OCI-LY1 (cell line): ENCODE measurements around the gene IST1.

Experiments
- H2AFZ ChIP-seq: fragments of 200-600 bp; sonication (generic), shearing (Covaris generic); 2 replicates; pipeline ENCODE4 v1.6.0; 2014; ENCODE audit warnings: antibody characterized with exemption, mild to moderate bottlenecking, low read length
- H3F3A ChIP-seq: fragments of 200-600 bp; sonication (generic), shearing (Covaris generic); 2 replicates; pipeline ENCODE4 v1.6.0; 2014; ENCODE audit warnings: mild to moderate bottlenecking, antibody characterized with exemption, low read length, moderate library complexity; ENCODE audit not compliant: insufficient read depth
- H3K27ac ChIP-seq: fragments of 200-600 bp; sonication (generic); 2 replicates; pipeline ENCODE4 v1.5.1; 2014; ENCODE audit warnings: low read length, mixed run types, mild to moderate bottlenecking, low read depth; ENCODE audit not compliant: poor library complexity, severe bottlenecking
- H3K27me3 ChIP-seq: fragments of 200-600 bp; sonication (generic); 2 replicates; pipeline ENCODE4 v1.6.0; 2014; ENCODE audit warnings: antibody characterized with exemption, mild to moderate bottlenecking, low read length, moderate library complexity; ENCODE audit not compliant: insufficient read depth
- H3K36me3 ChIP-seq: fragments of 200-600 bp; sonication (generic); 2 replicates; pipeline ENCODE4 v1.6.1; 2014; ENCODE audit warnings: mild to moderate bottlenecking, antibody characterized with exemption, low read length, moderate library complexity, mixed read lengths; ENCODE audit not compliant: insufficient read depth
- H3K4me1 ChIP-seq: fragments of 200-600 bp; sonication (generic); 2 replicates; pipeline ENCODE4 v1.5.1; 2014; ENCODE audit warnings: mild to moderate bottlenecking, low read length, moderate library complexity; ENCODE audit not compliant: insufficient read depth, severe bottlenecking
- H3K4me2 ChIP-seq: fragments of 200-600 bp; sonication (generic), shearing (Covaris generic); 2 replicates; pipeline ENCODE4 v1.6.1; 2014; ENCODE audit warnings: low read length
- H3K4me3 ChIP-seq: fragments of 200-600 bp; sonication (generic); 2 replicates; pipeline ENCODE4 v1.5.1; 2014; ENCODE audit warnings: low read length, low read depth, mild to moderate bottlenecking, mixed read lengths; ENCODE audit not compliant: poor library complexity, severe bottlenecking
- H3K79me2 ChIP-seq: fragments of 200-600 bp; shearing (Covaris generic); 2 replicates; pipeline ENCODE4 v1.6.1; 2016; ENCODE audit warnings: mixed run types, low read length, mixed read lengths; ENCODE audit not compliant: insufficient read depth
- H3K9ac ChIP-seq: fragments of 200-600 bp; sonication (generic), shearing (Covaris generic); 2 replicates; pipeline ENCODE4 v1.6.1; 2014; ENCODE audit warnings: mild to moderate bottlenecking, low read length, mixed read lengths
- H3K9me2 ChIP-seq: fragments of 200-600 bp; sonication (generic), shearing (Covaris generic); 2 replicates; pipeline ENCODE4 v1.6.1; 2014; ENCODE audit warnings: low read depth, mild to moderate bottlenecking, low read length, mixed read lengths
- H3K9me3 ChIP-seq: fragments of 200-600 bp; shearing (Covaris generic); 2 replicates; pipeline ENCODE4 v1.6.1; 2014; ENCODE audit warnings: low read length, mixed read lengths
- H4K20me1 ChIP-seq: fragments of 200-600 bp; sonication (generic), shearing (Covaris generic); 2 replicates; pipeline ENCODE4 v1.6.0; 2016; ENCODE audit warnings: mild to moderate bottlenecking, low read length; ENCODE audit not compliant: insufficient read depth
- EZH2 ChIP-seq: fragments of 200-600 bp; sonication (generic), shearing (Covaris generic); IDR thresholded peaks from 2 replicates; pipeline ENCODE4 v1.8.0; 2017; ENCODE audit warnings: borderline replicate concordance, mixed run types, mild to moderate bottlenecking, antibody characterized with exemption, low read length, moderate library complexity, mixed read lengths
- TF ChIP-seq, protein P1 (sequence below): fragments of 200-600 bp; sonication (generic), shearing (Covaris generic); IDR thresholded peaks from 2 replicates; pipeline ENCODE4 v1.5.1; 2017; ENCODE audit warnings: mild to moderate bottlenecking, antibody characterized with exemption, low read length, moderate library complexity, mixed read lengths

IST1 gene

DNA sequence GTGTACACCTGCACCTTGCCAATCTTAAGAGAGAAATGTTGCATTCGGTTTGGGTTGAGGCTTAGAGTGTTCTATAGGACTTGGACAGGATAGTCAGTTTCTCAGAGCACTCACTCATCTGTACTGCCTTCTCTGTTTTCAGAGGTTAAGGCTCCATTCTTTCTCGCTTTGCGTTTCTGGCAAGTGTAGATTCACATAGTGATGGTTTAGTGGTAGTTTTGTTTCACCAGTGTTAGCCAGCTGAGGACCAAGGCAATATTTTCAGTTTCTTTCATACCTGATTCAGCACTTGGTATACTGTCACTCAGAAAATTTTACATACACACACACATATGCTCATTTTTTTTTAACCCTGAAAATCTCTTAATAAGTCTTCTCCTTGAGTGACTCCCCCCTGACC is 48.2 kb upstream of the IST1 start:
- Histone ChIP-seq H3K9ac (peak overlapping the region; percentile 79; the same call in 1 of the 2 replicates), H3K9me2 (no peaks in the 10 kb centered on the region), H3K4me3 (peak overlapping the region; percentile 91), H3K4me2 (peak overlapping the region; percentile 98), H4K20me1 (no peaks in the 10 kb centered on the region), H3K27me3 (no peaks in the 10 kb centered on the region), H2AFZ (no peak overlapping the region), H3K79me2 (peaks cover 18% of the 10 kb centered on the region), H3K36me3 (peaks cover 43% of the 10 kb centered on the region), H3K9me3 (no peaks in the 10 kb centered on the region), H3F3A (no peaks in the 10 kb centered on the region), H3K27ac (no peak overlapping the region), H3K4me1 (peaks cover 27% of the 10 kb centered on the region)
- TF ChIP-seq EZH2, result no peak
- TF ChIP-seq, protein P1, sequence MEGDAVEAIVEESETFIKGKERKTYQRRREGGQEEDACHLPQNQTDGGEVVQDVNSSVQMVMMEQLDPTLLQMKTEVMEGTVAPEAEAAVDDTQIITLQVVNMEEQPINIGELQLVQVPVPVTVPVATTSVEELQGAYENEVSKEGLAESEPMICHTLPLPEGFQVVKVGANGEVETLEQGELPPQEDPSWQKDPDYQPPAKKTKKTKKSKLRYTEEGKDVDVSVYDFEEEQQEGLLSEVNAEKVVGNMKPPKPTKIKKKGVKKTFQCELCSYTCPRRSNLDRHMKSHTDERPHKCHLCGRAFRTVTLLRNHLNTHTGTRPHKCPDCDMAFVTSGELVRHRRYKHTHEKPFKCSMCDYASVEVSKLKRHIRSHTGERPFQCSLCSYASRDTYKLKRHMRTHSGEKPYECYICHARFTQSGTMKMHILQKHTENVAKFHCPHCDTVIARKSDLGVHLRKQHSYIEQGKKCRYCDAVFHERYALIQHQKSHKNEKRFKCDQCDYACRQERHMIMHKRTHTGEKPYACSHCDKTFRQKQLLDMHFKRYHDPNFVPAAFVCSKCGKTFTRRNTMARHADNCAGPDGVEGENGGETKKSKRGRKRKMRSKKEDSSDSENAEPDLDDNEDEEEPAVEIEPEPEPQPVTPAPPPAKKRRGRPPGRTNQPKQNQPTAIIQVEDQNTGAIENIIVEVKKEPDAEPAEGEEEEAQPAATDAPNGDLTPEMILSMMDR, result no peak

DNA sequence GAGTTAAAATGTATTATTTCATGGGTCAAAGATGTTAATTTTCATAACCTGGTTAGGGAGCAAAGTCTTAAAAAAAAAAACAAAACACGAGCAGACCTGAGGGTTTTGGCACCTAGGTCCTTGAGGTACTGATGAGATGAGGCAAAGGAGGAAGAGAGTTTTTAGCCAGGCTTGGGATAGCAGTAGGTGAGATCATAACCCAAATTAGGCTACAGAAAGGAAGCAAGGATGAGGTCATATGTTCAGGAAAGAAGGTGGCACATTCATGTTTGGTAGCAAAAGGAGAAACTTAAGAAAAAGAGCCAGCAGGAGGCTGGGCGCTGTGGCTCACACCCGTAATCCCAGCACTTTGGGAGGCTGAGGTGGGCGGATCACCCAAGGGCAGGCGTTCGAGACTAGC is 46.7 kb upstream of the IST1 start:
- no peaks in the 10 kb centered on the region for H3K9me3 ChIP-seq
- H3K9ac ChIP-seq, result no peak overlapping the region
- no peaks in the 10 kb centered on the region for H4K20me1 ChIP-seq
- peaks cover 44% of the 10 kb centered on the region for H3K36me3 ChIP-seq
- no peak overlapping the region for H3K27ac ChIP-seq
- H2AFZ ChIP-seq, result no peak overlapping the region
- TF ChIP-seq, protein P1, result no peak
- no peak for TF ChIP-seq EZH2
- no peaks in the 10 kb centered on the region for H3F3A ChIP-seq
- no peak overlapping the region for H3K4me3 ChIP-seq
- H3K4me2 ChIP-seq, result no peak overlapping the region
- H3K79me2 ChIP-seq, result peaks cover 18% of the 10 kb centered on the region
- peaks cover 34% of the 10 kb centered on the region for H3K4me1 ChIP-seq
- no peaks in the 10 kb centered on the region for H3K9me2 ChIP-seq
- no peaks in the 10 kb centered on the region for H3K27me3 ChIP-seq

DNA sequence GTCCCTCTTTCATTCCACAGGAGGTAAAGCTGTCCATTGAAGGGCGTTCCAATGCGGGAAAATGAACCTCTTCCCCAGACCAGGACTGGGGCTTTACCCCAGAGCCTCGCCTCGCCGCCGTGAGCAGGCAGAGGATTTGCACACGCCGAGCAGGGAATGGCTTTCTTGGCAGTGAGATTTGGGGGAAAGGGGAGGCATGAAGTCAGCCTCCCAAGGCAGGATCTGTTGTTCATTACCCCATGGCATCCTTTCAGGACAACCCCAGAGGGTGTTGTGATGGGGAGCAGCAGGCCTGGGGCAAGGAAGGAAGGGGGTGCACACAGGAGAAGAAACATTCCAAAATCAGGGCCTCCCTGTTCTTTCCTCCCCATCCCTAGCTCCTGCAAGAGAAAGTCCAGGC is 43.6 kb upstream of the IST1 start:
- H2AFZ ChIP-seq, result no peak overlapping the region
- H3K9ac ChIP-seq, result no peak overlapping the region
- TF ChIP-seq, protein P1, result no peak
- TF ChIP-seq EZH2, result no peak
- H3K27me3 ChIP-seq, result no peaks in the 10 kb centered on the region
- no peak overlapping the region for H3K4me2 ChIP-seq
- H3K4me3 ChIP-seq, result no peak overlapping the region
- no peaks in the 10 kb centered on the region for H3K9me2 ChIP-seq
- H3K36me3 ChIP-seq, result peaks cover 61% of the 10 kb centered on the region
- H4K20me1 ChIP-seq, result no peaks in the 10 kb centered on the region
- H3K4me1 ChIP-seq, result peaks cover 27% of the 10 kb centered on the region
- H3K9me3 ChIP-seq, result no peaks in the 10 kb centered on the region
- H3K27ac ChIP-seq, result no peak overlapping the region
- H3K79me2 ChIP-seq, result peaks cover 9% of the 10 kb centered on the region
- no peaks in the 10 kb centered on the region for H3F3A ChIP-seq
